GM21528 (cell line): ENCODE data around the gene GATA1.

Experiments
- ATAC-seq: cut with Tn5 transposase; IDR thresholded peaks from one replicate; pipeline ENCODE4 v1.9.1; 2021; ENCODE audit warnings: mild to moderate bottlenecking, moderate library complexity; ENCODE audit not compliant: unreplicated experiment, low FRiP score

The GATA1 gene

DNA sequence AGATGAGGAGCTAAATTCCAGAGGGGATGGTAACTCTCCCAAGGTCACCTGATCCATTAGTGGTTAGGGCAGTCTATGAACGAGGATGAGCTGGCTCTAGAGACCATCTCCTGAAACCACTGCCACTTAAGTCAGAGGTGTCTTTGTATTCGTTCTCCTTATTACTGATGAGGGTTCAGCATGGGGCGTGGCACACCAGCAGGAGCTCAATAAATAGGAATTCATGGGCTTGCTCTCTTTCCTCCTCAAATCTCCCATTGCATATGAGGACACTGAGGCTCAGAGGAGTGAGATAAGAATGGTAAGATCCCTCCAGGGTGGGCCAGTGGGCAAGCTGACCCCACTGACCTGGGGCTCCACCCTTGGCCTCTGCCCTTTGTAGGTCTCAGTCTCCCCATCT is 1.7 kb upstream of the GATA1 start:
- no peak for ATAC-seq

GRCh38 chrX:48785186-48785539 is 1.2 kb upstream of the GATA1 start:
- ATAC-seq: no peak

GRCh38 chrX:48785540-48786214 is 713 bp upstream of the GATA1 start:
- no peak for ATAC-seq

DNA sequence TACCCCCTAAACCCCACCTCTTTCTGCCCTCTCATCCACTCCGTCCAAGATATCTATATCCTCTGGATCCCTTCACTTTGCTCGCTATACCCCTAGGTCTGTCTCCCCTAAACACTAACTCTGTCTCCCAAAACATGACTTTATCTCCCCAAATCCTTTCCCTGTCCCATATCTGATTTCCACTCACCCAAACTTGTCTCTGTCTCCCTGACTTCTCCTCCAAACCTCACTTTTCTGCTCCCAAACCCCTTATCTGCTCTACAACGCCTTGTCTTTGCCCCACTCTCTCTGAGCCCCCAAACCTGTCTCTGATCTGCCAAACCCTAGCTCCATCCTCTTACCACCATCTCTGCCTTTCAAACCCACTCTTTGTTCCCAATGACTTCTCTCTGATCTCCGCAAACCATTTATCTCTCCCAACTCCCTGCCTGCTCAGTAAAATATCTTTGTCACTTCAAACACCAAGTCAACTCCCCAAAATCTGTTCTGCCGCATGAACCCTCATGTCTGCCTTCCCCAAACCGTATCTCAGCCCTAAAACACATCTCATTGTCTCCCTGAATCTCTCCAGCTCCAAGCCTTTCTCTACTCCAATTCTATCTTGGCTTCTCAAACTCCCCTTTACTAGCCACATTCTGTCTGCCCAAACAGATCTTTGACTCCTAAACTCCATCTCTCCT is 575 bp downstream of the GATA1 start:
- no peak for ATAC-seq

DNA sequence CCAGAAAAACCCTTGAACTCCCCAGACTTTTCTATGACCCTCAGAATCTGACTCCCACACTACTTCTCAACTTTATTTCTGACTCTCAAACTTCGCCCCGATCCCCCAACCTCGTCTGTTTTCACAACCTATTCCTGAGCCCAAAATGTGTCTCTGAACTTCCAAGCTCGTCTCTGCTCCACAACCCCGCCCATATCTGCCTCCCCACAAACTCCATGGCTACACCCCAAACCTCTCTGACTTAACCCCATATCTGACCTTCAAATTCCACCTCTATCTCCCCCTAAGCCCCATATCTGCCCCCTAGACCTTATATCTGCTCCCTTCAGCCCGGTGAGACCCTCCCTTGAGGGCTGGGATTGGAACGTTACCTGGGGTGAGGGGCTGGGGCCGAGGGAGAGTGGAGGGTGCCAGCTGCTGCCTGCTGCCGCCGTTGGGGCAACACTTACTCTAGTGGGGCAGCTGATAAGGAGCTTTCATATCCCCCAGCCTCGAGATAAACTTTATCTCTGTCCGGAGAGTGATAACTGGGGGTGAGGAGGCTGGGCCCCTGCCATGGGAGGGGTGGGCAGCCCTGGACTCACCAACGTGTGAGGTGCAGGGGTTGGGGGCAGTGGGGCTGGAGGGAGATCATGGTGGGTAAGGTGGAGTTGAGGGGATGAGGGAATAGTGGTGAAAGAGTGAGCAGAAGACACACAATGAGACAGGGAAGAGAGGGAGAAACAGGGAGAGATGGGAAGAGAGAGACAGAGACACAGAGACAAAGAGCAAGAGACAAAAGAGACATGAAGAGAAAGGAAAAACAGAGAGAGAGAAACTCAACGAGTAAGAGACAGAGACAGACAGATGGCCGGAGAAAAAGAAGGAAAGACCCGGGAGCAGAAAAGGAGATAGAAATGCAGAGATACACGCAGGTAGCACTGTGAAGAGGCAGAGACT is 1.4 kb downstream of the GATA1 start:
- no peak for ATAC-seq

DNA sequence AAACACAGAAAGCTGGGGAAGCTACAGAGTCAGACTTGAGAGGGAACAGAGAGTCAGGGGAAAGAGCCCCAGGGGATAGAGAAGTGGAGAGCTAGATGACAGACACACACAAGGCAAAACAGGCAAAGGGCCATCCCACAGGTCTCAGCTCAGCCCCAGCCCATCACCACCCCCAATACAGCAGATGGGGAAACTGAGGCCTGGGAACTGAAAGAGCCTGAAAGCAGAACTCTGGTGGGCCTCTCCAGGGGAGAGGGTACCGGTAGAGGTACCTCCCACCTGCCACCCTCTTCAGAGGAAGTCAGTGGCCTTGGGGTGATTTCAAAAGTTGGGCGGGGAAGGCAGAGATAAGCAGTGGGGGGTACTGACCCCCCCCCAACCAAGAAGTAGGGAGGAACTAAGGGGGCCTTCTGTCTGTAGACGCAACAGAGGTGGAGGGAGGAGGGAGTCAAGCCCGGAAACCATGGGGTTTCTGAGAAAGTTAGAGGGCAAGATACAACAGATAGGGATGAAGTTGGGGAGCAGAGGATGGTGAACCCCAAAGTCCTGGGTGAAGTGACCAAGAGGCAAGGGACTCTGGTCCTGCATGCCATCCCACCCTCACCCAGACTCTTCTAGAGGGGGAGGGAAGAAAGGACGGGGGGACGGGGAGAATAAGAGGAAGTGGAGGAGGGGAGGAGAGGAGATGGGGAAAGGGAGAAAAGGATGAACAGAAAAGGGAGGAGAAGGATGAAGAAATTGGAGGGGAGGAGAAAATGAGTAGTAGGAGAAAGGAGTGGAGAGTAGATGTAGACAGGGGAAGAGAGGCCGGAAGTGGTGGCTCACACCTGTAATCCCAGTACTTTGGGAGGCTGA is 3.2 kb downstream of the GATA1 start:
- ATAC-seq: no peak

- ATAC-seq: no peak
Measured at GRCh38 chrX:48790477-48790876, 4.1 kb downstream of the GATA1 start.

DNA sequence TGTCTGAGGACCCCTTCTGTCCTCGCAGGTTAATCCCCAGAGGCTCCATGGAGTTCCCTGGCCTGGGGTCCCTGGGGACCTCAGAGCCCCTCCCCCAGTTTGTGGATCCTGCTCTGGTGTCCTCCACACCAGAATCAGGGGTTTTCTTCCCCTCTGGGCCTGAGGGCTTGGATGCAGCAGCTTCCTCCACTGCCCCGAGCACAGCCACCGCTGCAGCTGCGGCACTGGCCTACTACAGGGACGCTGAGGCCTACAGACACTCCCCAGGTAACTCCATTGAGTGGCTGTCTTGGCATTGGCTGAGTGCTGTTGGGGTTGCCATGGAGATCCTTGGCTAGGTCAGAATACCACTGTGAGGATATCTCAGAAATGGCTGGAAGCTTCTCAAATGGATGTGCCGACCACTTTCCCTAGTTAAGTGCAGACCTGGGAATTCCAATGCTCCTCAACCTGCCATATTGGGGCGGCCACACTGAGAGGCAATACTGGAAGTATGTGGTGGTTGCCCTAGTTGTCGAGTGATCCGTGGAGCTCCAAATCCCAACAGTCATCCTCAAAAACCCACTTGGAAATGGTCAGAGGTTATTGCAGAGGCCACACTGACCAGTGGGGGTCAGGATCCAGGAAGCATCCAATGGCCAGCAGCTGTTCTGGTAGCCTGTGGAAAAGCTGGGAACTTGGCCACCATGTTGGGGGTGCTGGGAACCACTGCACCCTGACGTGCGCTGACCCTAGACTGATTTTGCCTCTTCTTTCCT is 4.9 kb downstream of the GATA1 start:
- no peak for ATAC-seq

GRCh38 chrX:48792219-48792618 is 5.8 kb downstream of the GATA1 start:
- ATAC-seq: no peak

DNA sequence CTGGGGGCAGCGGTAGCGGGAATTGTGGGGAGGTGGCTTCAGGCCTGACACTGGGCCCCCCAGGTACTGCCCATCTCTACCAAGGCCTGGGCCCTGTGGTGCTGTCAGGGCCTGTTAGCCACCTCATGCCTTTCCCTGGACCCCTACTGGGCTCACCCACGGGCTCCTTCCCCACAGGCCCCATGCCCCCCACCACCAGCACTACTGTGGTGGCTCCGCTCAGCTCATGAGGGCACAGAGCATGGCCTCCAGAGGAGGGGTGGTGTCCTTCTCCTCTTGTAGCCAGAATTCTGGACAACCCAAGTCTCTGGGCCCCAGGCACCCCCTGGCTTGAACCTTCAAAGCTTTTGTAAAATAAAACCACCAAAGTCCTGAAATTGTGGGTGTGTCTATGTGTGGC is 7.5 kb downstream of the GATA1 start:
- ATAC-seq: no peak

GRCh38 chrX:48794340-48794910 is 8.0 kb downstream of the GATA1 start:
- ATAC-seq: no peak

- no peak for ATAC-seq
Measured at GRCh38 chrX:48794911-48795515, 8.6 kb downstream of the GATA1 start.

- ATAC-seq: no peak
Measured at GRCh38 chrX:48798318-48798717, 11.9 kb downstream of the GATA1 start.

GRCh38 chrX:48800574-48801279 is 14.3 kb downstream of the GATA1 start:
- ATAC-seq: no peak

DNA sequence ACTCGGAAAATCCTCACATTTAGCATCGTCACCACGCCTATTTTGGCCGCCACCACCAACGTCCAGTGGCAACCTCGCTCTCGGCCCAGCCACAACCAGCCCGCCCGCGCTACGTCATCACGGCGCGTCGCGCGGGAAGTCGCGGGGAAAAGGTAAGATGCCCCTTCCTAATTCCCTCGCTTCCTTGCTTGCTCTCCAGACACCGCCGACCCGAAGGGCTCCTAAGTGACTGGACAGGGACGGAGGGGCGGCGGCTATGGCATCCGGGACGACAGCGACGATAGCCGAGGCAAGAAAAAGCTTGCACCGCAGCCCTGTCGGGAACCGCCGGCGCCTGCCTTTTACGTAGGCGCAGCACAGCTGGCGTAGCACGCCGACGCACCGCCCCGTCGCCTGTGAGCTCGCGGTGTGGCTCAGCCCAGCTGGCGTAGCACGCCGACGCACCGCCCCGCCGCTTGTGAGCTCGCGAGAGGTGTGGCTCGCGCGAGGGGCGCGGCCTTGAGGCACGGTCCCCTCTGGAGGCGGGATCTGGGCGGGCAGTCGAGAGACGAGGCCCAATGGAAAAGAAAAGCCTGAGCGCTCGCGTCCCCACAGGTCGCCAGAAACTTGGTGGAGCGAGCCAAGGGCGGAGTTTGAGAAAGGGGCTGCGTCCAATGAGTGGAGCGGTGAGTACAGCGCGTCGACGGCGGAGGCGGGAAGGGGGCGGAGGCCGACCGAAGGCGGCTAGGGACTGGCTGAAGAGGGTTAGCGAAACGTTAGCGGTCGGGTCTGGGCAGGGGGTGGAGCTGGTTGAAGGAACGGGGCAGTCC is 15.1 kb downstream of the GATA1 start, which contains the start of gene HDAC6:
TSS of gene HDAC6 (plus strand) at position 788 of the 809 bp plus-strand sequence. CDS start 626 bp downstream, outside the sequence.
- peak; percentile 88 for ATAC-seq

- ATAC-seq: peak; percentile 49
Measured at GRCh38 chrX:48802089-48802904, 15.9 kb downstream of the GATA1 start.

DNA sequence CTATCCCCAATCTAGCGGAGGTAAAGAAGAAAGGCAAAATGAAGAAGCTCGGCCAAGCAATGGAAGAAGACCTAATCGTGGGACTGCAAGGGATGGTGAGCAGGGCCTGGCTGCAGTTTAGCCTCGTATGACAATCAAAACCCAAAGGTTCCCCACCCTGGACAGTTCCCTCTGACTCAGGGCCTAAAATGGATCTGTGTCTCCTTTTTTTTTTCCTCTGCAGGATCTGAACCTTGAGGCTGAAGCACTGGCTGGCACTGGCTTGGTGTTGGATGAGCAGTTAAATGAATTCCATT is 16.5 kb downstream of the GATA1 start:
- ATAC-seq: no peak
